ENCODE data around the gene TENT4A.

Gene TENT4A

GRCh38 chr5:6712577-6713273 is 507 bp upstream of the TENT4A start:
- peak overlapping the region; percentile 76 for H3K4me3 ChIP-seq (ENCODE audit: low read depth, low read length)
- no peak for TF ChIP-seq CTCF (IDR thresholded peaks at IDR 0.05; ENCODE audit: insufficient read depth, low read length, missing control alignments)
- POLR2A ChIA-PET, result interaction anchor here (1.2 to 2.4 kb wide), 3 partner anchors 20 to 79 kb away, joined by 3 to 14 read pairs (median 5); partner anchors contain the start of genes NSUN2 and SRD5A1
- DNase-seq (ENCODE audit: low read depth, low spot score), result peak; percentile 67
- CTCF ChIA-PET, result no interaction called here

- peak overlapping the region; percentile 64 for H3K4me3 ChIP-seq (ENCODE audit: low read depth, low read length)
- CTCF ChIA-PET, result no interaction called here
- no peak for DNase-seq (ENCODE audit: low read depth, low spot score)
- POLR2A ChIA-PET, result no interaction called here
- TF ChIP-seq CTCF (IDR thresholded peaks at IDR 0.05; ENCODE audit: insufficient read depth, low read length, missing control alignments), result no peak
Observed at GRCh38 chr5:6714226-6715041, 1.2 kb downstream of the TENT4A start.

- ChIA-PET CTCF (no interaction called here), POLR2A (no interaction called here)
- DNase-seq (ENCODE audit: low read depth, low spot score), result no peak
- peak overlapping the region; percentile 64 for H3K4me3 ChIP-seq (ENCODE audit: low read depth, low read length)
- no peak for TF ChIP-seq CTCF (IDR thresholded peaks at IDR 0.05; ENCODE audit: insufficient read depth, low read length, missing control alignments)
Observed at GRCh38 chr5:6715271-6715670, 2.0 kb downstream of the TENT4A start.

- peak overlapping the region; percentile 64 for H3K4me3 ChIP-seq (ENCODE audit: low read depth, low read length)
- no peak for DNase-seq (ENCODE audit: low read depth, low spot score)
- ChIA-PET POLR2A (no interaction called here), CTCF (interaction anchor here (1.3 kb wide), 1 partner anchor 11 kb away, joined by 3 read pairs; no protein-coding TSS in a partner anchor)
- TF ChIP-seq CTCF (IDR thresholded peaks at IDR 0.05; ENCODE audit: insufficient read depth, low read length, missing control alignments), result no peak
Observed at GRCh38 chr5:6715758-6716628, 2.8 kb downstream of the TENT4A start.

GRCh38 chr5:6716629-6717149 is 3.5 kb downstream of the TENT4A start:
- CTCF ChIA-PET, result interaction anchor here (1.2 to 1.3 kb wide), 2 partner anchors 10 to 81 kb away, joined by 3 read pairs; no protein-coding TSS in a partner anchor
- no peak for TF ChIP-seq CTCF (IDR thresholded peaks at IDR 0.05; ENCODE audit: insufficient read depth, low read length, missing control alignments)
- H3K4me3 ChIP-seq (ENCODE audit: low read depth, low read length), result peak overlapping the region; percentile 64
- POLR2A ChIA-PET, result no interaction called here
- no peak for DNase-seq (ENCODE audit: low read depth, low spot score)
